HG03159 (cell line): ENCODE results near the gene ATP6V0B.

Experiments used
- ATAC-seq: cut with Tn5 transposase; IDR thresholded peaks from one replicate; pipeline ENCODE4 v1.9.1; 2021; ENCODE audit warnings: mild to moderate bottlenecking, moderate library complexity; ENCODE audit not compliant: unreplicated experiment

ATP6V0B gene

DNA sequence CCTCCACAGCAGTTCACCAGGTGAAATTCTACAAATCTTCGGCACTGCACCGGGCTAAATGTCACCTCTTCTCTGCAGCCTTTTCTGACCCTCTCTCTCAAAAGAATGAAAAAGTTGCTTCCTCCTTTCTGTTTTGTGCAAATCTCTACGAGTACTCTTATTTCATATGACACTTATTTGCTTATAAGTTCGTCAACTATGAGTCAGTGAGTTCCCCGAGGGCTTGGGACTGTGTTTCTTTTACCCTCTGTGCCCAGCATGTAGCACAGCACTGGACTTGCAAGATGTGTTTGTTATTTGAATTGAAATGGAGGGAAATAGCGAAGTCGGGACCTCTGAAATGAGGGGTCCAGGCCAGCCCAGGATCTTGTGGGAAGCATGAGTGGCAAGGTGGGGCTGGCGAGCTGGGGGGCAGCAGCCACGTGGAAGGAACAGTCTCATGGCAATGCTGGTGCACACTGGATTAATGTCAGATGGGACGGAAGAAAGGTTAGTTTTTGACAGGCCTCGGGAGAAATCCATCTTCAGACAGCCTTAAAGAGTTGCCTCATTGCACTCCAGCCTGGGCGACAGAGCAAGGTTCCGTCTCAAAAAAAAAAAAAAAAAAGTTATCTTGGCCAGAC is 50.3 kb downstream of the ATP6V0B start:
- no peak for ATAC-seq

DNA sequence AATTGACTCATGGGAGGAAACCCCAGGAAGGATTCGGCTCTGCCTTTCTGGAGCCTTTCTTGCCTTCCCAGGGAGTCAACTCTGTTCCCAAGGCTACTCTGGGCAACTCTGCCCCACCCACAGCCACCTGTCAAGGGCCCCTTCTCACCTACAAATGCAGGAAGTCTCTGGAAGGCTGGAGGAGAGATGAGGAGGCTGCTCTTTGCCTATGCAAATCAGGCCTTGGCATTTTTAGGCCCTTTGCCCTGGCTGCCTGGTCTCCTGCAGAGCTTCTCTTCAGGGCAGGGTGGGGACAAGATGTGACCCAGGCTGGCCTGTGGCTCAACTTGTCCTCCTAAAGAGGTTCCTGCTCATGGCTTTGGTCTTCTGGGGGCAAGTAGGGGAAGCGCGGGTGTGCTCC is 51.1 kb downstream of the ATP6V0B start:
- ATAC-seq: no peak

DNA sequence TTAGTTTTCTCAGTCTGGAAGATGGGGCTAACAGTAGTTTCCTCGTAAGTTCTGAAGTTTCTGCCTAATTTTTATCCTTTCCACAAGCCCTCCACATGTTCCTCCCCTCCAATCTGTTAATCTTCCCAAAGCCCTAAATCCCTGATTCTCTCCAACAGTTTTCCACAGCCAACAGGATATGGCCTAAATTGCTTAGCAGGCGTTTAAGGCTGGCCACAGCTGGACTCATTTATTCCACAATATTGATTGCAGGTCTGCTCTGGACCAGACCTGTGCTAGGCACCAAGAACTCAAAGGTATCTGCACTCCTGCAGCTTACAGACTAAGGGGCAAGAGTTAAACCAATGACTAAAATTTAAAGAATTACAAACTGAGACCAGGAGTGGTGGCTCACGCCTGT is 52.6 kb downstream of the ATP6V0B start:
- no peak for ATAC-seq
